ENCODE results near the gene DNAJA2.

DNAJA2 gene

GRCh38 chr16:46927273-46927672 is 46.2 kb downstream of the DNAJA2 start:
- H3K4me3 ChIP-seq (ENCODE audit: low read depth, low read length): no peak overlapping the region
- no peak for TF ChIP-seq CTCF (IDR thresholded peaks at IDR 0.05; ENCODE audit: low read depth, low read length)

- TF ChIP-seq CTCF (IDR thresholded peaks at IDR 0.05; ENCODE audit: low read depth, low read length): no peak
- no peak overlapping the region for H3K4me3 ChIP-seq (ENCODE audit: low read depth, low read length)
These were observed 46.8 kb downstream of the DNAJA2 start for GRCh38 chr16:46926470-46927225.

- no peak overlapping the region for H3K4me3 ChIP-seq (ENCODE audit: low read depth, low read length)
- TF ChIP-seq CTCF (IDR thresholded peaks at IDR 0.05; ENCODE audit: low read depth, low read length): no peak
These were observed 49.1 kb downstream of the DNAJA2 start for GRCh38 chr16:46924402-46924801.

GRCh38 chr16:46923513-46924295 is 49.8 kb downstream of the DNAJA2 start:
- TF ChIP-seq CTCF (IDR thresholded peaks at IDR 0.05; ENCODE audit: low read depth, low read length): no peak
- no peak overlapping the region for H3K4me3 ChIP-seq (ENCODE audit: low read depth, low read length)

GRCh38 chr16:46922239-46922638 is 51.2 kb downstream of the DNAJA2 start:
- TF ChIP-seq CTCF (IDR thresholded peaks at IDR 0.05; ENCODE audit: low read depth, low read length): no peak
- H3K4me3 ChIP-seq (ENCODE audit: low read depth, low read length): no peak overlapping the region

GRCh38 chr16:46920402-46921068 is 52.9 kb downstream of the DNAJA2 start:
- H3K4me3 ChIP-seq (ENCODE audit: low read depth, low read length): no peak overlapping the region
- TF ChIP-seq CTCF (IDR thresholded peaks at IDR 0.05; ENCODE audit: low read depth, low read length): no peak
